Endothelial cell of umbilical vein (primary cell): ENCODE data around the gene SMARCE1. TPM values are rescaled to one million over a fixed set of nuclear protein-coding genes. Genes with fewer than 3 reads are reported as not detected.

Experiments used
- BruUV-seq: library from RNA; stranded (reverse); fragments of 400-500 nt; replicated peaks from 2 replicates; lab custom pipeline; 2021; lab: Mats Ljungman, UMichigan
- CTCF ChIA-PET: fragments of 300-600, 350-600 bp; sonication (Branson Sonifier 250); formaldehyde crosslinking; loops from one replicate; lab custom pipeline; 2021; ENCODE audit warnings: antibody characterized with exemption, inconsistent platforms; lab: Charles Lee
- POLR2A ChIA-PET: fragments of 300-600, 350-600 bp; sonication (Branson Sonifier 250); formaldehyde crosslinking; loops from one replicate; lab custom pipeline; 2021; ENCODE audit warnings: antibody characterized with exemption, inconsistent platforms; lab: Charles Lee
- DNase-seq: peaks from one replicate; pipeline ENCODE4 v3.0.0-alpha.2; 2011; ENCODE audit warnings: low read depth, low spot score
- FAIRE-seq: peaks from 2 replicates; lab custom pipeline; 2011; peaks lifted over from hg19 to GRCh38; lab: Jason Lieb, UNC
- H2AFZ ChIP-seq: 2 replicates; pipeline ENCODE4 v1.6.0; 2012; ENCODE audit warnings: low read depth, low read length, control low read depth, inconsistent platforms
- H3K27ac ChIP-seq: 2 replicates; pipeline ENCODE4 v1.5.1; 2011; ENCODE audit warnings: low read depth, mild to moderate bottlenecking, control low read depth, low read length, moderate library complexity; ENCODE audit not compliant: insufficient read depth
- H3K27me3 ChIP-seq, 2 experiments: 2 replicates each; pipeline versions ENCODE4 v1.6.0 to v1.6.1; 2011; ENCODE audit warnings: low read length in 2 of 2, mixed read lengths in 1 of 2; ENCODE audit not compliant: control insufficient read depth in 2 of 2, insufficient read depth in 2 of 2
- H3K36me3 ChIP-seq, 2 experiments: 2 replicates in 1 of 2; 3 replicates in 1 of 2; pipeline ENCODE4 v1.5.1; 2011; ENCODE audit warnings: low read length in 2 of 2, mild to moderate bottlenecking in 1 of 2, moderate library complexity in 1 of 2; ENCODE audit not compliant: control insufficient read depth in 2 of 2, insufficient read depth in 2 of 2; ENCODE audit errors: extremely low read depth in 1 of 2
- H3K4me1 ChIP-seq: 3 replicates; pipeline ENCODE4 v1.5.1; 2011; ENCODE audit warnings: mild to moderate bottlenecking, low read length; ENCODE audit not compliant: control insufficient read depth, insufficient read depth; ENCODE audit errors: extremely low read depth
- H3K4me2 ChIP-seq: 2 replicates; pipeline ENCODE4 v1.6.1; 2011; ENCODE audit warnings: low read length, control low read depth, mixed read lengths; ENCODE audit not compliant: insufficient read depth
- H3K4me3 ChIP-seq, 3 experiments: fragments of 200-600 bp in 1 of 3; sonication (generic), shearing (Covaris generic) in 1 of 3; replicated peaks in 1 of 3; 2 replicates each; pipeline ENCODE4 v1.5.1; 2011 to 2016; ENCODE audit warnings: control low read depth in 3 of 3, low read length in 3 of 3, mild to moderate bottlenecking in 2 of 3, inconsistent platforms in 1 of 3, low read depth in 1 of 3, moderate library complexity in 1 of 3; ENCODE audit not compliant: insufficient read depth in 1 of 3
- H3K79me2 ChIP-seq: 2 replicates; pipeline ENCODE4 v1.6.0; 2012; ENCODE audit warnings: low read length, inconsistent platforms; ENCODE audit not compliant: control insufficient read depth, insufficient read depth
- H3K9ac ChIP-seq: replicated peaks from 2 replicates; pipeline ENCODE3; 2011; ENCODE audit warnings: low read length, control low read depth; ENCODE audit not compliant: insufficient read depth; ENCODE audit errors: extremely low read depth
- H3K9me1 ChIP-seq: replicated peaks from 3 replicates; pipeline ENCODE4 v1.6.0; 2011; ENCODE audit warnings: mild to moderate bottlenecking, low read length; ENCODE audit not compliant: control insufficient read depth, insufficient read depth; ENCODE audit errors: extremely low read depth
- H3K9me3 ChIP-seq: replicated peaks from 2 replicates; pipeline ENCODE4 v1.5.1; 2012; ENCODE audit warnings: low read length, inconsistent platforms; ENCODE audit not compliant: control insufficient read depth, insufficient read depth
- H4K20me1 ChIP-seq: replicated peaks from 2 replicates; pipeline ENCODE3; 2011; ENCODE audit warnings: mild to moderate bottlenecking, low read length; ENCODE audit not compliant: control insufficient read depth, insufficient read depth; ENCODE audit errors: extremely low read depth
- EZH2 ChIP-seq: IDR thresholded peaks from 2 replicates; pipeline ENCODE4 v1.6.1; 2012; ENCODE audit warnings: borderline replicate concordance, low read depth, mild to moderate bottlenecking, moderate library complexity, low read length, inconsistent platforms; ENCODE audit not compliant: severe bottlenecking
- FOS ChIP-seq: IDR thresholded peaks from 2 replicates; pipeline ENCODE4 v1.6.1; 2011; ENCODE audit warnings: mild to moderate bottlenecking, low read length, moderate library complexity, borderline replicate concordance; ENCODE audit not compliant: insufficient read depth
- GATA2 ChIP-seq: IDR thresholded peaks from 2 replicates; pipeline ENCODE4 v1.7.0; 2011; ENCODE audit warnings: low read depth, mild to moderate bottlenecking, moderate library complexity, mixed read lengths, low read length; ENCODE audit not compliant: insufficient read length, insufficient read depth
- JUN ChIP-seq: IDR thresholded peaks from 2 replicates; pipeline ENCODE4 v1.6.1; 2011; ENCODE audit warnings: borderline replicate concordance, low read depth; ENCODE audit not compliant: insufficient read length, insufficient read depth
- MYC ChIP-seq: IDR thresholded peaks from one replicate; pipeline ENCODE4 v1.6.1; 2011; ENCODE audit warnings: mild to moderate bottlenecking, low read depth, low read length
- POLR2A ChIP-seq: IDR thresholded peaks from 2 replicates; pipeline ENCODE4 v1.6.1; 2012; ENCODE audit warnings: low read depth, mild to moderate bottlenecking, control low read depth, low read length
- POLR2AphosphoS5 ChIP-seq: IDR thresholded peaks from 2 replicates; pipeline ENCODE4 v1.6.1; 2012; ENCODE audit warnings: low read depth, mild to moderate bottlenecking, control low read depth, low read length, moderate library complexity; ENCODE audit not compliant: insufficient read depth
- dilution Hi-C: fragments of 300-500 bp; cut with MboI; formaldehyde crosslinking; loops from one replicate; pipeline ENCODE4 v1.15.0; 2019; ENCODE audit warnings: low sequenced_read_pairs; ENCODE audit not compliant: extremely low pct_ligation_motif_present
- intact Hi-C: fragments of 100-400 bp; cut with micrococcal nuclease; formaldehyde crosslinking; loops from one replicate; pipeline ENCODE4 v1.10.0; 2022
- polyA plus RNA-seq, 4 experiments: library from polyadenylated mRNA; depleted of rRNA in 3 of 4; stranded (reverse) in 3 of 4; unstranded in 1 of 4; fragments of >200 nt; gene quantifications; 2 replicates each; pipeline versions ENCODE4 v1.2.1 to v1.2.3, GENCODE V29; 2011 to 2012; ENCODE audit warnings: missing spikeins in 1 of 4
- total RNA-seq: library from RNA; stranded (reverse); gene quantifications from 2 replicates; pipeline ENCODE4 v1.2.3, GENCODE V29; 2021
- TF ChIP-seq, protein P1 (sequence below): IDR thresholded peaks from 2 replicates; pipeline ENCODE4 v1.6.1; 2011; ENCODE audit not compliant: insufficient read depth, insufficient read length
- TF ChIP-seq, protein P2 (sequence below), 2 donors: IDR thresholded peaks; 1 replicate in 1 of 2; 2 replicates in 1 of 2; pipeline ENCODE4 v1.5.1; 2011; ENCODE audit warnings: low read length in 2 of 2, mild to moderate bottlenecking in 2 of 2, moderate library complexity in 2 of 2, control low read depth in 1 of 2, inconsistent platforms in 1 of 2, low read depth in 1 of 2; ENCODE audit not compliant: insufficient read depth in 1 of 2; ENCODE audit errors: extremely low read depth in 1 of 2

The SMARCE1 gene
- total and polyA plus RNA-seq, 2 donors (not counting 3 experiments of a cell fraction or from before 2014, with no cell fraction given): 28.4 to 127 TPM

DNA sequence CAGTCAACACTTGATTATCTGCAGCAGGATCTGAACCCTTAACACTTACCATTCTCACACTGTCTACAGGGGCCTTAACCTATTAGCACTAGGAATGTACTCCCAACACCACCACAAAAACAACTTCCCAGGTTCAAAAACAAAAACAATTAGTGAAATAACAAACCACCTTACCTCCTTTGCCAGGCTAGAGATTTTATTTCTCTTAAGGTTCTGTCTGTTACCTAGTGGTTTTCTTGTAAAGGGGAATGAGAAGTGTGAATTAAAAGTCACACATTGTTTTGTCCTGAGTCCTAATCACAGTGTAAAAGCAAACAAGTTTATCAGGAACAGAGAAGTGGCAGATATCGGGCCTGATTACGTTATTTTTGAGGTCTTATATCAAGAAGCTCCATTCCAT lies 9.7 kb downstream of the SMARCE1 start:
- no peak overlapping the region for H3K9ac ChIP-seq
- H2AFZ ChIP-seq: no peak overlapping the region
- H4K20me1 ChIP-seq: peaks cover 2% of the 10 kb centered on the region
- no peaks in the 10 kb centered on the region for H3K9me3 ChIP-seq
- peaks cover 35% of the 10 kb centered on the region for H3K79me2 ChIP-seq
- TF ChIP-seq JUN: no peak
- TF ChIP-seq FOS: no peak
- TF ChIP-seq, protein P1, sequence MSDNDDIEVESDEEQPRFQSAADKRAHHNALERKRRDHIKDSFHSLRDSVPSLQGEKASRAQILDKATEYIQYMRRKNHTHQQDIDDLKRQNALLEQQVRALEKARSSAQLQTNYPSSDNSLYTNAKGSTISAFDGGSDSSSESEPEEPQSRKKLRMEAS: no peak
- TF ChIP-seq, protein P2, sequence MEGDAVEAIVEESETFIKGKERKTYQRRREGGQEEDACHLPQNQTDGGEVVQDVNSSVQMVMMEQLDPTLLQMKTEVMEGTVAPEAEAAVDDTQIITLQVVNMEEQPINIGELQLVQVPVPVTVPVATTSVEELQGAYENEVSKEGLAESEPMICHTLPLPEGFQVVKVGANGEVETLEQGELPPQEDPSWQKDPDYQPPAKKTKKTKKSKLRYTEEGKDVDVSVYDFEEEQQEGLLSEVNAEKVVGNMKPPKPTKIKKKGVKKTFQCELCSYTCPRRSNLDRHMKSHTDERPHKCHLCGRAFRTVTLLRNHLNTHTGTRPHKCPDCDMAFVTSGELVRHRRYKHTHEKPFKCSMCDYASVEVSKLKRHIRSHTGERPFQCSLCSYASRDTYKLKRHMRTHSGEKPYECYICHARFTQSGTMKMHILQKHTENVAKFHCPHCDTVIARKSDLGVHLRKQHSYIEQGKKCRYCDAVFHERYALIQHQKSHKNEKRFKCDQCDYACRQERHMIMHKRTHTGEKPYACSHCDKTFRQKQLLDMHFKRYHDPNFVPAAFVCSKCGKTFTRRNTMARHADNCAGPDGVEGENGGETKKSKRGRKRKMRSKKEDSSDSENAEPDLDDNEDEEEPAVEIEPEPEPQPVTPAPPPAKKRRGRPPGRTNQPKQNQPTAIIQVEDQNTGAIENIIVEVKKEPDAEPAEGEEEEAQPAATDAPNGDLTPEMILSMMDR (IDR thresholded peaks at IDR 0.05; ENCODE audit: extremely low read depth in 1 of 2, insufficient read depth in 1 of 2, low read depth in 1 of 2, low read length in 2 of 2): no peak
- TF ChIP-seq GATA2: no peak
- no peak for TF ChIP-seq MYC
- TF ChIP-seq POLR2A: no peak
- no peak for TF ChIP-seq POLR2AphosphoS5
- TF ChIP-seq EZH2: no peak
- no peaks in the 10 kb centered on the region for H3K4me1 ChIP-seq
- H3K27ac ChIP-seq: no peak overlapping the region
- POLR2A ChIA-PET: no interaction called here
- intact Hi-C loops: no loop called here
- DNase-seq: no peak
- no TSS peak for BruUV-seq
- CTCF ChIA-PET: interaction anchor here (1.2 to 1.8 kb wide), 3 partner anchors 9 to 153 kb away, joined by 3 to 5 read pairs (median 4); no protein-coding TSS in a partner anchor
- peaks cover 13 to 36% of the 10 kb centered on the region in 2 experiments for H3K36me3 ChIP-seq
- FAIRE-seq: no peak
- no peak overlapping the region for H3K4me2 ChIP-seq
- no peak overlapping the region for H3K4me3 ChIP-seq
- peaks cover 2% of the 10 kb centered on the region for H3K9me1 ChIP-seq
- H3K27me3 ChIP-seq: no peaks in the 10 kb centered on the region
- dilution Hi-C loops: no loop called here
